Nephron progenitor cell (in vitro differentiated cells): ENCODE results near the gene TUBGCP4.
A peak's percentile ranks its signal among the peaks of the same experiment; 100 is the strongest.

Experiments used
- DNase-seq: peaks from one replicate; pipeline ENCODE4 v3.0.0; 2021
- H3K27ac Mint-ChIP-seq: 2 replicates; pipeline ENCODE4 v1.8.0; 2021; ENCODE audit warnings: mild to moderate bottlenecking, moderate library complexity, mixed read lengths
- H3K27me3 Mint-ChIP-seq: 2 replicates; pipeline ENCODE4 v1.8.0; 2021; ENCODE audit warnings: mild to moderate bottlenecking, low read depth, mixed read lengths; ENCODE audit not compliant: poor library complexity
- H3K36me3 Mint-ChIP-seq: 2 replicates; pipeline ENCODE4 v1.8.0; 2021; ENCODE audit warnings: low read depth, mixed read lengths
- H3K4me1 Mint-ChIP-seq: 2 replicates; pipeline ENCODE4 v1.8.0; 2021; ENCODE audit warnings: mixed read lengths
- H3K4me3 Mint-ChIP-seq: 2 replicates; pipeline ENCODE4 v1.8.0; 2021; ENCODE audit warnings: mild to moderate bottlenecking, moderate library complexity, mixed read lengths
- H3K9me3 Mint-ChIP-seq: 2 replicates; pipeline ENCODE4 v1.8.0; 2021; ENCODE audit warnings: mild to moderate bottlenecking, moderate library complexity, mixed read lengths
- CTCF ChIP-seq: fragments of 200-600 bp; sonication (generic); IDR thresholded peaks from 2 replicates; pipeline ENCODE4 v1.5.0; 2021; ENCODE audit warnings: antibody characterized with exemption

Gene TUBGCP4

DNA sequence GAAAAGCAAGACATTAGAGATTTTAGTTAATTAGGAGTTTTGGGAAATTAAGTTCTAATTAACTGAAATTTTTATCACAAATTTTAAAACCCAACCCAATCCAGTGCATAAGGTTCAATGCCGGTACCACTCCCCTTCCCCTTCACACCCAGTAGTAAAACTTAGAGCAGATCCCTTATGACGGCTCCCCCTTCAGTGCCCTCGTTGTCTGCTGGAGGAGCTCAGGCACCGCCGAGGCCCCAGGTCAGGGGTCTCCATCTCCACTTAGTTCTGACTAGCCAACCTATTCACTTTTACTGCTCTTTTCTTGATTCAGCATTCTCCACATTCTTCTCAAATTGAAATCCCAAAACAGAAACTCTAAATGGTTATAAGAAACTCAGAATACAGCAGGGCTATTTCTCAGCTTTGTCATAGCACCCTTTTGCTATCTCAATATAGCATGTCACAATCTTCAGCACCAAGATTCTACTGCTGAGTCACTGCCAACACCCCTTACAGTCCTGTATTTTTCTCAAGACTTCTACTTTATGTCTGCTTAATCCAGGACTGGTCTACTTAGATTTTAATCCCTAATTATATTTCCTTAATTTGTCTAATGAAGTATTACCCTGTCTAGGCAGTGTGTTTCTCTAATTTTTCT, 39.8 kb downstream of the TUBGCP4 start:
- H3K36me3 Mint-ChIP-seq, result peaks cover 94% of the 10 kb centered on the region

GRCh38 chr15:43412096-43412495, 41.2 kb downstream of the TUBGCP4 start:
- Mint-ChIP-seq H3K27me3 (no peaks in the 10 kb centered on the region), H3K27ac (peak overlapping the region; percentile 36), H3K4me3 (no peak overlapping the region)

More for the DNA sequence above, 39.8 kb downstream of the TUBGCP4 start:
- Mint-ChIP-seq H3K27ac (no peak overlapping the region), H3K27me3 (no peaks in the 10 kb centered on the region), H3K4me3 (no peak overlapping the region), H3K4me1 (no peaks in the 10 kb centered on the region), H3K9me3 (no peaks in the 10 kb centered on the region)
- no peak for TF ChIP-seq CTCF
- no peak for DNase-seq

GRCh38 chr15:43414196-43414595, 43.3 kb downstream of the TUBGCP4 start:
- peaks cover 87% of the 10 kb centered on the region for H3K36me3 Mint-ChIP-seq
- TF ChIP-seq CTCF, result no peak
- no peak for DNase-seq
- no peak overlapping the region for H3K4me3 Mint-ChIP-seq
- no peaks in the 10 kb centered on the region for H3K27me3 Mint-ChIP-seq
- H3K4me1 Mint-ChIP-seq, result no peaks in the 10 kb centered on the region
- no peaks in the 10 kb centered on the region for H3K9me3 Mint-ChIP-seq
- peak overlapping the region; percentile 94 for H3K27ac Mint-ChIP-seq

More at GRCh38 chr15:43412096-43412495, 41.2 kb downstream of the TUBGCP4 start:
- H3K9me3 Mint-ChIP-seq, result no peaks in the 10 kb centered on the region
- peaks cover 94% of the 10 kb centered on the region for H3K36me3 Mint-ChIP-seq
- TF ChIP-seq CTCF, result no peak
- H3K4me1 Mint-ChIP-seq, result no peaks in the 10 kb centered on the region
- no peak for DNase-seq

DNA sequence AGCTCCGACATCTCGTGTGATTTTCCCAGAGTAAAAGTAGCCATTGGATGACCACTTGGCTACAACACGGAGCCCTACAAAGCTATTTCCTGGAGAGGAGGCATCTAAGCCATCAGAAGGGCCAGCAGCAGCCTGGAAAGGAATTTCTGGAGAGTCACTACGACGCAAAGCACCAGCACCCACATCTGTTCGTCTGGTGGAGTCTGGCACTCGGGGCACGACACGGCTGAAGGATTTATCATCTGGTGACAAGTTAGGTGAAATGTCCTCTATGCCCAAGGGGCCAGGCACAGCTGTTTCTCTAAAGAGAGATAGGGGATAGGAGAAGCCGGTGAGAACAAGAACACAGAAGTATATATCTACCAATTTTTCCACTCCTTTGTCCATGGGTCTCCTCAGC, 49.5 kb downstream of the TUBGCP4 start:
- Mint-ChIP-seq H3K4me1 (no peaks in the 10 kb centered on the region), H3K27me3 (no peaks in the 10 kb centered on the region), H3K9me3 (no peaks in the 10 kb centered on the region), H3K27ac (peak overlapping the region; percentile 79), H3K4me3 (no peak overlapping the region), H3K36me3 (peaks cover 81% of the 10 kb centered on the region)
- TF ChIP-seq CTCF, result no peak
- DNase-seq, result no peak

DNA sequence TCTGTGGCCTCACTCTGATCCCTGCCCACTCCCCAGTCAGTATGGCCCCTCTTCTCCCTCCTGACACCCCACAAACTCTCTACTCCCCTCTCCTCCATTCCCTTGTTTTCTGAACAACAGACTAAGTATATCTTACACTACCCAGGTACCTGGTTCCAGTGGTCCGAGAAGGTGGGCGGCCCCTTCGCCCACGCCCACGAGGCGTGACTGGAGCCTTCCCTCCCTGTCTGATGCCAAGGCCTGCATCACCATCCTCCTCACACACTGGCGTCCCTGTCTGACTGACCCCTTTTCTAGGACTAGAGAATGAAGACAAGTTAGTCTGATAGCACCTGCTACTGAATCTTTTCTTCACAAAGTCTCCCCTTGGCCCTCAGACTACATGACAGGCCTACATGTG, 50.0 kb downstream of the TUBGCP4 start:
- Mint-ChIP-seq H3K36me3 (peaks cover 77% of the 10 kb centered on the region), H3K27me3 (no peaks in the 10 kb centered on the region), H3K9me3 (no peaks in the 10 kb centered on the region), H3K4me1 (no peaks in the 10 kb centered on the region), H3K4me3 (no peak overlapping the region), H3K27ac (peak overlapping the region; percentile 79)
- no peak for TF ChIP-seq CTCF
- DNase-seq, result no peak

DNA sequence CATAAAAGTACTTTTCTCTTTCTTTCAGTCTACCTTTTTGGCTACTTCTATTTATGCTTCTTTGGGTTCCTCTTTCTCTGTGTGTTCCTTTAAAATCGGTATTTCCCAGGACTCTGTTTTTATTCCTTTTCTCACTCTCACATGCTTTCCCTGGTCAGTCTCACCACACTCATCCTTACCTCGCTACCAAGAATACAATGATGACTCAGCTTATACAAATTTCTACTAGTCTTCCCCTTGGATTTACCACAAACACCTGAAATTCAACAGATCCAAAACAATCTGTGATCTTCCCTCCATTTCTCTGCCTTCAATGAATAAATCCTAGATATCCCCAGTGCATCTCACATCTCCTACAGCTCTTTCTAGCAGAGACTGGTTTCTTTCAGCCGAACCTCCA, 52.9 kb downstream of the TUBGCP4 start:
- no peak for DNase-seq
- Mint-ChIP-seq H3K4me1 (no peaks in the 10 kb centered on the region), H3K27me3 (no peaks in the 10 kb centered on the region), H3K4me3 (no peak overlapping the region), H3K9me3 (no peaks in the 10 kb centered on the region), H3K27ac (no peak overlapping the region), H3K36me3 (peaks cover 77% of the 10 kb centered on the region)
- TF ChIP-seq CTCF, result no peak
